Fibroblast of the aortic adventitia (primary cell): ENCODE results near the gene TENM4. TPM values are rescaled to one million over a fixed set of nuclear protein-coding genes. Genes with fewer than 3 reads are reported as not detected.

Experiments used
- DNase-seq: peaks from one replicate; pipeline ENCODE4 v3.0.0-alpha.2; 2010; ENCODE audit warnings: low read depth
- H3K4me3 ChIP-seq: 2 replicates; pipeline ENCODE4 v1.5.1; 2011; ENCODE audit warnings: low read depth, mild to moderate bottlenecking, control low read depth, low read length, moderate library complexity
- total RNA-seq: library from RNA; depleted of rRNA; stranded (reverse); fragments of >200 nt; gene quantifications from 2 replicates; pipeline ENCODE4 v1.2.3, GENCODE V29; 2012; ENCODE audit warnings: low replicate concordance
- TF ChIP-seq, protein P1 (sequence below): IDR thresholded peaks from 2 replicates; pipeline ENCODE4 v1.5.1; 2011; ENCODE audit warnings: mild to moderate bottlenecking, low read length, control low read depth, inconsistent platforms; ENCODE audit not compliant: insufficient read depth

Gene TENM4
- total RNA-seq, 1 donor, result 113 TPM

DNA sequence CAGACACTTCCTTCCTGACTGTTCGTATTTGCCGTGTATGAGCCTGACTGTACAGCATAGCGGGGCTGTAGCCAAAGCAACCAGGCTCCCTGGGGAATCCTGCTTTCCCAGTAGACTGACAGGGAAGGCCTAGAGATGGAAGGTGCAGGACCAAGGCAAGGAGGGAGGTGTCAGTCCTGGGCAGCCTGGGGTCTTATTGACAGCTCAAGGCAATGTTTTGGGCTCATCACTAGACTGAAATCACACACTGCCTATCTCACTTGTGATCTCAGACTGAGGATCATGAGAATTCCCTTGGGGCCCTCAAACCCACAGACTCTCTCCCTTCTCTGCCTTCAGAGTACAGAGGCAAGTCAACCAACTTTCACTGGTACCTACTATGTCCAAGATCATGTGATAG lies 519.3 kb downstream of the TENM4 start:
- H3K4me3 ChIP-seq, result no peak overlapping the region
- TF ChIP-seq, protein P1, sequence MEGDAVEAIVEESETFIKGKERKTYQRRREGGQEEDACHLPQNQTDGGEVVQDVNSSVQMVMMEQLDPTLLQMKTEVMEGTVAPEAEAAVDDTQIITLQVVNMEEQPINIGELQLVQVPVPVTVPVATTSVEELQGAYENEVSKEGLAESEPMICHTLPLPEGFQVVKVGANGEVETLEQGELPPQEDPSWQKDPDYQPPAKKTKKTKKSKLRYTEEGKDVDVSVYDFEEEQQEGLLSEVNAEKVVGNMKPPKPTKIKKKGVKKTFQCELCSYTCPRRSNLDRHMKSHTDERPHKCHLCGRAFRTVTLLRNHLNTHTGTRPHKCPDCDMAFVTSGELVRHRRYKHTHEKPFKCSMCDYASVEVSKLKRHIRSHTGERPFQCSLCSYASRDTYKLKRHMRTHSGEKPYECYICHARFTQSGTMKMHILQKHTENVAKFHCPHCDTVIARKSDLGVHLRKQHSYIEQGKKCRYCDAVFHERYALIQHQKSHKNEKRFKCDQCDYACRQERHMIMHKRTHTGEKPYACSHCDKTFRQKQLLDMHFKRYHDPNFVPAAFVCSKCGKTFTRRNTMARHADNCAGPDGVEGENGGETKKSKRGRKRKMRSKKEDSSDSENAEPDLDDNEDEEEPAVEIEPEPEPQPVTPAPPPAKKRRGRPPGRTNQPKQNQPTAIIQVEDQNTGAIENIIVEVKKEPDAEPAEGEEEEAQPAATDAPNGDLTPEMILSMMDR, result no peak
- DNase-seq, result no peak

DNA sequence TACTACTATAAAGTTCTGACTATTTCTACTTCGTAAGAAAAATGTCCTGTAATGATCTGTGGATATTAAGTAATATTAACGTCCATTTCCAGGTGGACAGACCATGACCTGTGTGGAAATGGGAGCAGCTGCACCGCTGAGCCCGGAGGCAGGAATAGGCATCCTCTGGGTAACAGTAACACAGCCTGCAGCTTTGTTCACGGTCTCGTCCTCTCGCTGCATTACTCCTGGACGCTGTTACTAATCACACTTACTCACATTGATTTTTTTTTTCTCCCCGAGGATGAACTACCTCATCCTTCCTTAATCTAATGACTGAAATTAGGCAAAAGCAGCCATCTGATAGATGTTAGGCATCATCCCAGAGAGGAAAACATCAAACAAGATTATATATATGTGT lies 520.5 kb downstream of the TENM4 start:
- no peak for DNase-seq
- no peak overlapping the region for H3K4me3 ChIP-seq
- TF ChIP-seq, protein P1, result no peak

DNA sequence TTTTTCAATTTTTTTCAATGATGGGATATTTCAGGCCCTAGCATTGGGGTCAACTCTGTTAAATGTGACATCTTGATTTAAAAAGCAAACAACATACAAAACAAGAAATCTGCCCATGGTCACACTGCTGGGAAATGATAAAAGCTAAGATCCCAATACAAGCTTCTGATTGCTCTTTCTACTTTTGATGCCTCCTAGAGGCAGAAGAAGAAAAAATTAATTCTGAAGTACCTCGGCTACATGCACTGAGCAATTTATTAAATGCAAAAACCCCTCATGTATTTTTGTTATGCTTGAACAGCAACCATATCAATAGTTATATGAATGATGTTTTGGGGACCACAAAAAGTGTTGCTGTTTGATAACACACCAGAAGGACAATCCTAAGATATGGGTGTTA lies 524.1 kb downstream of the TENM4 start:
- TF ChIP-seq, protein P1, result peak; percentile 19
- DNase-seq, result no peak

DNA sequence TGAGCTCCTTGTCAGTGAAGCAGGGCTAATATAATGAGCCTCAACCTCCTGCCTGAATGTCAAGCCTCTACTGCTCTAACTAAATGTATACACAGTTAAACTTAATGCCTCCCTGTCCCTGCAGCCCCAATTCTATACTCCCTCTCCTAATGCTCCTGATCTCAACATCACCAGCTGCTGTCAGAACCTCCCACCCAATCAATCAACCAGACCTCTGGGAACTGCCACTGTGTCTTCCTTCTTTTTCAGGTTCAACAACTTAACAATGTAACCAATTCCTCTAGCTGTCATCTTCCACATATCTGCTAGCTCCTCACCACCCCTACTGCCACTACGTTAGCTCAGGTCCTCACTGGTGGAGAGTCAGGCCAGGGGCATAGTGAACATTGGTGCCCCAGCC lies 526.3 kb downstream of the TENM4 start:
- TF ChIP-seq, protein P1, result no peak
- no peak overlapping the region for H3K4me3 ChIP-seq
- DNase-seq, result no peak

More for the DNA sequence above, 524.1 kb downstream of the TENM4 start:
- no peak overlapping the region for H3K4me3 ChIP-seq

DNA sequence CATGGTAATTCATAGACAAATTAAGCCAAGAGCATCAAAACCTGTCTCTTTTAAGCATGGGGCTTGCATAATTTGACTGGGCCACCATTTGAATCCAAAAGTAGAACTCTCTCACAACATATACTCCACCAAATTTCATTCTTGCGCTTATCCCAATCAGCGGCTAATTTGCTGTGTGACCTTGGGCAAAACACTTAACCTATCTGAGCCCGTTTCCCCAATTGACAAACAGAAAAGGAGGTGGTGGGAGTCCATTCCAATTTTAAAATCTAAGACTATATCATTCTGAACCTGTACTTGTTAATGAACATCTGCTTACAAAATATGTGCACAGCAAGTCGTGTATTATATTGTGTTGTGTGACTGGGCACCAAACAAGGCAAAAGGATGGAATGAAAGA lies 528.1 kb downstream of the TENM4 start:
- no peak overlapping the region for H3K4me3 ChIP-seq
- DNase-seq, result no peak
- TF ChIP-seq, protein P1, result no peak

DNA sequence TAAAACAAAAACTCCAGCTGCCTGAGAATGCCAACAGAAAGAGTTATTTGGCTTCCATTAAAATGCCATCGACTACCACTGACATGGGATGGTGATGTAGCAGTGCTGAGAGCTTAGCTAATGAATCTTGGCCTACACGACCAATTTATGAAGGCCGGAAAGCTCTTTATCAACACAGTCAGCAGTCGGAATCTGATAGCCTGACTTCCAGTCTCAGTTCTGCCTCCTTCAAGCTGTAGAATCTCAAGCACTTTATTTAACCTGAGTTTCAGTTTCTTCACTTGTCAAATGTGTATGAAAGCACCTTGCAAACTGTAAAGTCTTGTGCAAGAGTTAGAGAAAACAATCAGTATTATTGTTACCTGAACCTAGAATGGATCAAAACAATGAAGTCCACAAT lies 530.5 kb downstream of the TENM4 start:
- DNase-seq, result no peak
- H3K4me3 ChIP-seq, result no peak overlapping the region
- TF ChIP-seq, protein P1, result no peak

DNA sequence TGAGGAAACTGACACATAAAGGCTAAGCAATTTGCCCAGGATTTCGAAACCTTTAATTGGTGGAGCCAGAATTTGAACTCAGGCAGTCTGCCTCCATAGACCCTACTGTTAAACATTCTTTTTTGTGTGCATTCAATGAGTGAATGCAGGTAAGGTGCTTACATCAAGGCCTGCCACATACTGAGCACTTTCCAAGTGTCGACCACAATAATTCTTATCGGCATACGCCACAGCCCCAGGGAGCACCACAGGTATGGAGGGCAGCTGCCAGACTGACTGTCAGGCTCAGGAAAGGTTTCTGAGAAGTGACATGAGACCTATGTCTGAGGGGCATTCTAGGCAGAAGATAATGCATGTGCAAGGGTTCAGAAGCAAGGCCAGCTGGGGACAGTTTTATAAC lies 531.4 kb downstream of the TENM4 start:
- DNase-seq, result no peak
- TF ChIP-seq, protein P1, result no peak
- H3K4me3 ChIP-seq, result no peak overlapping the region
